ENCODE results near the gene GRIN3B. TPM values are rescaled to one million over a fixed set of nuclear protein-coding genes. Genes with fewer than 3 reads are reported as not detected.

Gene GRIN3B
- total and polyA plus RNA-seq, 2 of the 8 experiments (the other 6 are each of a cell fraction or from before 2014, with no cell fraction given), result 0.45 to 1.0 TPM

GRCh38 chr19:1012334-1012733, 12.1 kb downstream of the GRIN3B start:
- Histone ChIP-seq H3K27me3 (replicated peaks in 1 of 4; ENCODE audit: control insufficient read depth in 3 of 4, extremely low read depth in 1 of 4, insufficient read depth in 3 of 4, low read length in 3 of 4) (no peaks in the 10 kb centered on the region), H3K23ac (ENCODE audit: insufficient read length) (no peak overlapping the region), H4K5ac (ENCODE audit: insufficient read length, low read depth, low read length) (no peak overlapping the region), H4K20me1 (replicated peaks in 1 of 2; ENCODE audit: control insufficient read depth in 1 of 2, insufficient read depth in 2 of 2, low read length in 2 of 2) (peaks cover 24 to 31% of the 10 kb centered on the region in 2 experiments), H2AK5ac (ENCODE audit: low read depth, low read length) (no peak overlapping the region), H3K4me1 (replicated peaks in 1 of 4; ENCODE audit: control insufficient read depth in 3 of 4, insufficient read depth in 4 of 4, low read length in 3 of 4) (peaks cover 0 to 17% (median 13%) of the 10 kb centered on the region in 4 experiments; a peak in 5 of 7 replicates), H3K79me1 (ENCODE audit: low read depth, low read length) (peaks cover 8% of the 10 kb centered on the region; the same call in 1 of the 2 replicates), H3K9me3 (ENCODE audit: insufficient read depth in 2 of 2, low read depth in 1 of 2, low read length in 1 of 2) (no peaks in the 10 kb centered on the region), H2AFZ (ENCODE audit: low read length) (no peak overlapping the region), H3K9ac (replicated peaks in 1 of 4; ENCODE audit: extremely low read depth in 1 of 4, low read depth in 3 of 4, low read length in 3 of 4) (no peak overlapping the region), H3K79me2 (ENCODE audit: control insufficient read depth in 1 of 2, insufficient read depth in 2 of 2, low read length in 2 of 2) (peaks cover 9 to 43% of the 10 kb centered on the region in 2 experiments; a peak in 3 of 4 replicates), H3K18ac (ENCODE audit: extremely low read depth, low read length) (no peak overlapping the region), H4K8ac (ENCODE audit: extremely low read depth, insufficient read depth, low read length) (peak overlapping the region; percentile 45; the same call in 1 of the 2 replicates), H3K36me3 (ENCODE audit: control insufficient read depth in 2 of 4, insufficient read depth in 4 of 4, low read length in 3 of 4) (peaks cover 8 to 56% (median 11%) of the 10 kb centered on the region in 4 experiments; a peak in 6 of 8 replicates), H3K4me2 (ENCODE audit: insufficient read depth in 1 of 2, low read depth in 2 of 2, low read length in 2 of 2) (no peak overlapping the region), H3K23me2 (ENCODE audit: low read depth, low read length) (no peaks in the 10 kb centered on the region), H2BK5ac (ENCODE audit: low read depth, low read length) (no peak overlapping the region), H2BK120ac (replicated peaks; ENCODE audit: low read depth, low read length) (no peak overlapping the region), H3K14ac (ENCODE audit: insufficient read length) (no peak overlapping the region), H3K4ac (replicated peaks; ENCODE audit: insufficient read length, low read depth, low read length) (no peak overlapping the region), H4K91ac (replicated peaks; ENCODE audit: insufficient read length, low read length) (no peak overlapping the region), H2BK20ac (ENCODE audit: low read length) (no peak overlapping the region), H3K4me3 (ENCODE audit: extremely low read depth in 1 of 4, insufficient read depth in 2 of 4, low read depth in 3 of 4, low read length in 4 of 4) (no peak overlapping the region), H3K56ac (replicated peaks; ENCODE audit: insufficient read length, low read depth, low read length) (no peak overlapping the region), H2BK15ac (ENCODE audit: low read length) (no peak overlapping the region), H2BK12ac (ENCODE audit: low read depth, low read length) (no peak overlapping the region), H3K27ac (ENCODE audit: low read depth, low read length) (no peak overlapping the region; the same call in 1 of the 2 replicates)
- WGBS, 2 experiments (ENCODE audit: extremely low coverage in 1 of 2, insufficient coverage in 1 of 2, insufficient read length in 1 of 2, insufficient replicate concordance in 2 of 2, low coverage in 1 of 2, low lambda C conversion rate in 2 of 2, missing lambda C conversion rate in 1 of 2), result 92% methylated on average over 16 of the region's 18 CpGs; no CpG with 5 or more reads in 1 of the 2 experiments
- FAIRE-seq (no peak), DNase-seq (ENCODE audit: low read depth in 1 of 2, low spot score in 2 of 2) (no peak)
- ChIA-PET CTCF (ENCODE audit: partially characterized antibody) (interaction anchor here (0.8 to 1.4 kb wide), 2 partner anchors 34 to 206 kb away, joined by 3 read pairs; no protein-coding TSS in a partner anchor), POLR2A (ENCODE audit: partially characterized antibody) (interaction anchor here (2.5 to 3.4 kb wide), 2 partner anchors 14 to 26 kb away, joined by 13 to 19 read pairs; partner anchors contain the start of genes ABCA7 and CNN2)
- TF ChIP-seq EZH2 (IDR thresholded peaks at IDR 0.05; ENCODE audit: low read depth, low read length, severe bottlenecking) (no peak), TCF12 (IDR thresholded peaks at IDR 0.05; ENCODE audit: low read depth, low read length) (no peak), TBP (IDR thresholded peaks at IDR 0.05; ENCODE audit: low read depth, low read length) (no peak), GTF2F1 (IDR thresholded peaks at IDR 0.05; ENCODE audit: borderline replicate concordance, low read depth, low read length) (no peak), BACH1 (IDR thresholded peaks at IDR 0.05; ENCODE audit: low read length) (no peak), POLR2A (IDR thresholded peaks at IDR 0.05; ENCODE audit: control extremely low read depth in 1 of 2, low read depth in 2 of 2, low read length in 2 of 2) (no peak), HDAC2 (IDR thresholded peaks at IDR 0.05; ENCODE audit: borderline replicate concordance in 1 of 2, low read depth in 2 of 2, low read length in 2 of 2) (no peak)

All from H1 (cell line).